ENCODE data around the gene FSTL1. TPM values are rescaled to one million over a fixed set of nuclear protein-coding genes. Genes with fewer than 3 reads are reported as not detected.

Gene FSTL1
- total and polyA plus RNA-seq, 2 of the 8 experiments (the other 6 are each of a cell fraction or from before 2014, with no cell fraction given), result 158 to 516 TPM

DNA sequence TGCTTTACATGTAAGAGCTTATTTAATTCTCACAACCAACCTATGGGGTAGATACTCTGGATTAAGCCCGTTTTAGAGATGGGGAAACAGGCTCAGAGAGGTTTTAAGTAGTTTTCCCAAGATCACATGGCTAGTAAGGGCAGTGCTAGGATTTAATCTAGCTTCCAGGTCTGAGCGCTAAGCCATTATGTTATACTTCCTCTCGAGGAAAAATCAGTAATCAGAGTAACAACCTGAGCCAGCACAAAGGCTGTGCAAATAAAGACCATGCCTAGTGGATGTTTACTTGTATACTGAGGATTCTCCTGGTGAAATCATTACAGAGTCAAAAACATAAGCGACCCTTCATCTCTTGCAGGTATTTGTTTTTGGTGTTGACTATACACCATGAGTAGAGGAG, 9.0 kb downstream of the FSTL1 start:
- H3K79me2 ChIP-seq (ENCODE audit: control insufficient read depth in 1 of 2, insufficient read depth in 2 of 2, low read length in 2 of 2), result peaks cover 0 to 88% of the 10 kb centered on the region in 2 experiments; a peak in 3 of 4 replicates
- H2BK5ac ChIP-seq (ENCODE audit: low read depth, low read length), result no peak overlapping the region; the same call in 1 of the 2 replicates
- no peaks in the 10 kb centered on the region for H3K9me3 ChIP-seq (ENCODE audit: insufficient read depth in 2 of 2, low read depth in 1 of 2, low read length in 1 of 2)
- 89% methylated on average over 4 of the region's 4 CpGs; no CpG with 5 or more reads in 1 of the 2 experiments for WGBS, 2 experiments (ENCODE audit: extremely low coverage in 1 of 2, insufficient coverage in 1 of 2, insufficient read length in 1 of 2, insufficient replicate concordance in 2 of 2, low coverage in 1 of 2, low lambda C conversion rate in 2 of 2, missing lambda C conversion rate in 1 of 2)
- no peak overlapping the region for H2BK20ac ChIP-seq (ENCODE audit: low read length)
- H3K4ac ChIP-seq (replicated peaks; ENCODE audit: insufficient read length, low read depth, low read length), result no peak overlapping the region
- H2AK5ac ChIP-seq (ENCODE audit: low read depth, low read length), result no peak overlapping the region
- TF ChIP-seq CBX5 (IDR thresholded peaks at IDR 0.05; ENCODE audit: low read depth, low read length) (no peak), KDM4A (IDR thresholded peaks at IDR 0.05; ENCODE audit: low read depth, low read length, severe bottlenecking) (no peak), POLR2A (IDR thresholded peaks at IDR 0.05; ENCODE audit: control extremely low read depth in 1 of 2, low read depth in 2 of 2, low read length in 2 of 2) (no peak), CEBPB (IDR thresholded peaks at IDR 0.05; ENCODE audit: low read depth, low read length) (no peak), YY1 (IDR thresholded peaks at IDR 0.05; ENCODE audit: low read depth, low read length) (no peak), PHF8 (conservative IDR thresholded peaks at IDR 0.05; ENCODE audit: low read depth, low read length) (no peak), CTBP2 (IDR thresholded peaks at IDR 0.05; ENCODE audit: borderline replicate concordance, insufficient read depth, insufficient read length, low read length) (no peak), TCF12 (IDR thresholded peaks at IDR 0.05; ENCODE audit: low read depth, low read length) (no peak), POU5F1 (IDR thresholded peaks at IDR 0.05; ENCODE audit: low read depth, low read length) (no peak), SIRT6 (IDR thresholded peaks at IDR 0.05; ENCODE audit: low read length) (no peak), SP4 (IDR thresholded peaks at IDR 0.05; ENCODE audit: low read length) (no peak)
- TF ChIP-seq, protein P1, sequence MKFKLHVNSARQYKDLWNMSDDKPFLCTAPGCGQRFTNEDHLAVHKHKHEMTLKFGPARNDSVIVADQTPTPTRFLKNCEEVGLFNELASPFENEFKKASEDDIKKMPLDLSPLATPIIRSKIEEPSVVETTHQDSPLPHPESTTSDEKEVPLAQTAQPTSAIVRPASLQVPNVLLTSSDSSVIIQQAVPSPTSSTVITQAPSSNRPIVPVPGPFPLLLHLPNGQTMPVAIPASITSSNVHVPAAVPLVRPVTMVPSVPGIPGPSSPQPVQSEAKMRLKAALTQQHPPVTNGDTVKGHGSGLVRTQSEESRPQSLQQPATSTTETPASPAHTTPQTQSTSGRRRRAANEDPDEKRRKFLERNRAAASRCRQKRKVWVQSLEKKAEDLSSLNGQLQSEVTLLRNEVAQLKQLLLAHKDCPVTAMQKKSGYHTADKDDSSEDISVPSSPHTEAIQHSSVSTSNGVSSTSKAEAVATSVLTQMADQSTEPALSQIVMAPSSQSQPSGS (IDR thresholded peaks at IDR 0.05; ENCODE audit: low read length), result no peak
- no peak overlapping the region for H4K5ac ChIP-seq (ENCODE audit: insufficient read length, low read depth, low read length)
- ChIA-PET CTCF (ENCODE audit: partially characterized antibody) (interaction anchor here (0.9 to 13.8 kb wide), 4 partner anchors 16 to 197 kb away, joined by 3 to 294 read pairs (median 3); no protein-coding TSS in a partner anchor), POLR2A (ENCODE audit: partially characterized antibody) (interaction anchor here (19.9 kb wide), 1 partner anchor 14 kb away, joined by 299 read pairs; no protein-coding TSS in a partner anchor)
- H3K14ac ChIP-seq (ENCODE audit: insufficient read length), result no peak overlapping the region
- no peak overlapping the region for H3K4me3 ChIP-seq (ENCODE audit: extremely low read depth in 1 of 4, insufficient read depth in 2 of 4, low read depth in 3 of 4, low read length in 4 of 4)
- H3K36me3 ChIP-seq (ENCODE audit: control insufficient read depth in 2 of 4, insufficient read depth in 4 of 4, low read length in 3 of 4), result peaks cover 14 to 50% (median 30%) of the 10 kb centered on the region in 4 experiments
- no peak overlapping the region for H3K27ac ChIP-seq (ENCODE audit: low read depth, low read length)
- no peak overlapping the region for H2BK120ac ChIP-seq (replicated peaks; ENCODE audit: low read depth, low read length)
- DNase-seq (ENCODE audit: low read depth in 1 of 2, low spot score in 2 of 2) (no peak), FAIRE-seq (no peak)
- H4K20me1 ChIP-seq (replicated peaks in 1 of 2; ENCODE audit: control insufficient read depth in 1 of 2, insufficient read depth in 2 of 2, low read length in 2 of 2), result peaks cover 5 to 19% of the 10 kb centered on the region in 2 experiments
- H3K4me2 ChIP-seq (ENCODE audit: insufficient read depth in 1 of 2, low read depth in 2 of 2, low read length in 2 of 2), result no peak overlapping the region
- no peak overlapping the region for H3K23ac ChIP-seq (ENCODE audit: insufficient read length)
- H3K18ac ChIP-seq (ENCODE audit: extremely low read depth, low read length), result no peak overlapping the region
- H2BK12ac ChIP-seq (ENCODE audit: low read depth, low read length), result no peak overlapping the region
- no peak overlapping the region for H4K91ac ChIP-seq (replicated peaks; ENCODE audit: insufficient read length, low read length)
- H3K9ac ChIP-seq (replicated peaks in 1 of 4; ENCODE audit: extremely low read depth in 1 of 4, low read depth in 3 of 4, low read length in 3 of 4), result no peak overlapping the region
- H3K79me1 ChIP-seq (ENCODE audit: low read depth, low read length), result peaks cover 3% of the 10 kb centered on the region; the same call in 1 of the 2 replicates
- H3K56ac ChIP-seq (replicated peaks; ENCODE audit: insufficient read length, low read depth, low read length), result no peak overlapping the region
- no peak overlapping the region for H2BK15ac ChIP-seq (ENCODE audit: low read length)
- no peaks in the 10 kb centered on the region for H3K23me2 ChIP-seq (ENCODE audit: low read depth, low read length)
- no peak overlapping the region for H4K8ac ChIP-seq (ENCODE audit: extremely low read depth, insufficient read depth, low read length)
- no peak overlapping the region for H2AFZ ChIP-seq (ENCODE audit: low read length)
- no peaks in the 10 kb centered on the region for H3K27me3 ChIP-seq (replicated peaks in 1 of 4; ENCODE audit: control insufficient read depth in 3 of 4, extremely low read depth in 1 of 4, insufficient read depth in 3 of 4, low read length in 3 of 4)
- peaks cover under 1 to 7% (median 2%) of the 10 kb centered on the region in 4 experiments; a peak in 6 of 7 replicates for H3K4me1 ChIP-seq (replicated peaks in 1 of 4; ENCODE audit: control insufficient read depth in 3 of 4, insufficient read depth in 4 of 4, low read length in 3 of 4)
